COR-L47 (cell line): Measurements from ENCODE around the gene PCED1B.

Source experiments
- DNase-seq: peaks from one replicate; lab custom pipeline; 2025; lab: John Stamatoyannopoulos, UW

The PCED1B gene

DNA sequence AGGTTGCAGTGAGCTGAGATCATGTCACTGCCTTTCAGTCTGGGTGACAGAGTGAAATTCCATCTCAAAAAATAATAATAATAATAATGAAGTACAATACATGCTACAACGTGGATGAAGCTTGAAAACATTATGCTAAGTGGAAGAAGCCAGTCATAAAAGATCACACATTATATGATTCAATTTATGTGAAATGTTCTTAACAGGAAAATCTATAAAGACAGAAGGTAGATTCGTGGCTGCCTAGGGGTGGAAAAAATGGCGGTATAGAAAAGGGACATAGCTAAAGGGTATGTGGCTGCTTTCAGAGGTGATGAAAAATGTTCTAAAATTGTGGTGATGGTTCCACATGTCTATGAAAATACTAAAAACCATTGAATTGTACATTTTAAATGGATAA, 41.3 kb downstream of the PCED1B start:
- DNase-seq, result no peak

DNA sequence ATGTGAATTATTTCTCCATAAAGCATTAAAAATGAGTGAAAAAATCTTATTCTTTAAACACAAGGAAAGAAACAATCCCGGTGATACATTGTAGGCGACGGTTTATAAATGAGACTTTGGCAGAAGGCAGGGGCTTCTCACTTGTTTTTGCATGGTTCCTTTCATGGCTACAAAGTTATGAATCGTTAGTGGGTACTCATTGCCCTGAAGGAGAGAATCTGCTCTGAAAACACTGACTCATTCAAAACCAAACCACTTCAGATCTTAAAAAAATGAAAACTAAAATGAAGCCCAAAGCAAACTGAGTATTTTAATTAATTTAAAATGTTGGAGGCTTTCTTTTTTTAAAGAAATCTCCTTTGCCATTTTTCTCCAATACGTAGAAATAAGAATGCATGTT, 41.7 kb downstream of the PCED1B start:
- no peak for DNase-seq

DNA sequence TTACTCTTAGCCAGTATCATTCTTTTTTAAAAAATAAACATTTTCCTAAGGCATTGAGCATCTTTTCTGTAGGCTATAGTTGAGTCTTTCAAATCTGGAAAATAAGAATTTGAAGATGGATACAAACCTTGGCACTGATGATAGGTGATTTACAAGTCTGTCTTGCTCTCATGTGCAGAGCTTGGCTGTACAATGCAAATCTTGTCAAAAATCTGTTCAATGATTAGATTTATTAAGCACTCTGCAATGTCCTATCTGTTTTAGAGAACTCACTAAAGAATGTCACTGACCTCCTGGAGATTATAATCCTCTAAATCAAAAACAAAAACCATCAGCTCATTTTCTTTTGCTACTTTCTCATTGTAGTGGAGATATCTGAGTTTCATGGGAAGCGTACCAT, 43.2 kb downstream of the PCED1B start:
- no peak for DNase-seq

DNA sequence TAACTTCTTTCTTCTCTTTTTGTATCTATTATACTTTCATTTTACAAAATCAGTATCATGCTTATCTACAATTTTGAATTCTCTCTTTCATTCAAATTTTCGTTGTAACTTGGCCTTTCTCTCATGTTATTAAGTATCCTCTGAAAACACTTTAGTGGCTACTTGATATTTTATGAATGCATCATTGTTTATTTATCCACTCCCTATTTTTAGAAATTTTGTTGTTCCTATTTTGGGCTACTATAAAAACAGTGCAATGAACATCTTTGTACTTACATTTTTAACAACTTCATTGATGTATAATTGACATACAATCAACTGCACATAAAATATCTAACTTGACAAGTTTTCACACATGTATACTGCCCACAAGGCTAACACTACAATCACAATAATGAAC, 44.3 kb downstream of the PCED1B start:
- DNase-seq, result no peak

DNA sequence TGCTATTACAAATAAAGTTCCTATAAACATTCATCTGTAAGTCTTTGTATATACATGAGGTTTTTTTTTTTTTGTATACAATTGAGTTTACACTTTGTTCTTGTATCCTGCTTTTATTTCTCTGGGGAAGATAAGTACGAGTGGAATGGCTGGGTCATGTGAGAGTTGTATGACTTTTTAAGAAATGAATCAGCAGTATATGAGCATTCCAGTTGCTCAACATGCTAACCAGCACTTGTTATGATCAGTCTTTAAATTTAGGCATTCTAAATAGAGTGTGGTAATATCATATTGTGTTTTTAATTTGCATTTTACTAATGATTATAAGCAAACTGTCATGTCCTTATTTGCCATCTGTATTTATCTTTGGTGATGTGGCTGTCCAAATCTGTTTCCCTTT, 45.0 kb downstream of the PCED1B start:
- no peak for DNase-seq

DNA sequence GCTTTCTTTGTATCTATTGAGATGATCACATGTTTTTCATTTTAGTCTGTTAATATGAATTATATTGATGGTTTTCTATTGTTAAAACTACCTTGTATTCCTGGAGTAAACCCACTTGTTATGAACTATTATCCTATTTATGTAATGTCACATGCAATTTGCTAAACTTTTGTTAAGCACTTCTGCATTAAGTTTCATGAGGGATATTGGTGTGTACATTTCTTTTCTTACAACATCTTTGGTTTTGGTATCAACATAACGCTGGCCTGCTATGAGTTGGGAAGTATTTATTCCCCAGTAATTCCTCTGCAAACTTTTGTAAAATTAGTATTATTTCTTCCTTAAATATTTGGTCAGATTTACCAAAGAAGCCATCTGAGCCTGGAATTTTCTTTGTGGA, 46.8 kb downstream of the PCED1B start:
- DNase-seq, result no peak

DNA sequence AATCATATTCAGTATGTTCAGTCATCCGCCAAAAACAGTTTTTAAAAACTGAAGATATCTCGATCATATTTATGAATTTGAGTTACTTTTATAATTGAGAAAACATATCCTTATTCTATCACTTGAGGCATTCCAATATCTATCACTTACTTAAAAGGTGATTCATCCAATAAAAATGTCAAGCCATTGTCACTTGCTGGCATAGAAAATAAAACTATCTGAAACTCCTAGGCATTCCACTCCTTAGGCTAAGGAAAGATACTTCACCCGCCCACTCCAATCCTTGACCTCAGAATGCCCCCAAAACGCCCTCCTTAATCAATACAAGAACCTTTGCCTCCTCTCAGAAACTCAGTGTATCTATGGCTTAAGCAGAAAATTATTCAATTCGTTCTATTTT, 51.6 kb downstream of the PCED1B start:
- no peak for DNase-seq

DNA sequence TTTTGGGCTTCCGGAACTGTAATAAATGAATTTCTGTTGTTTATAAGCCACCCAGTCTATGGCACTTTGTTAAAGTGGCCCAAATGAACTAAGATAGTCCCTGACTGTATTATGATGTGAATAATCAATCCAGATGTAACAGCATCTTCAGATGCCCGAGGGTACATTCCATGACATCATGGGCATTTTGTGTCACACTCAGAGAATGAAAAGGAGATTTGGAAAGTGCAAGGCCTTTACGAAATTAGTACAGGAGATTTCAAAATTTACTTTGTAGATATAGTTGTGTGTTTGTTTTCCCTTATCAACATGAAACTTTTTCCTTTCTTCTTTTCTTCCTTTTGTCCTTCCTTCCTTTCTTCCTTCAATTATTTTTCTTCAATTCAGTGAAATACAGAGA, 54.6 kb downstream of the PCED1B start:
- no peak for DNase-seq

DNA sequence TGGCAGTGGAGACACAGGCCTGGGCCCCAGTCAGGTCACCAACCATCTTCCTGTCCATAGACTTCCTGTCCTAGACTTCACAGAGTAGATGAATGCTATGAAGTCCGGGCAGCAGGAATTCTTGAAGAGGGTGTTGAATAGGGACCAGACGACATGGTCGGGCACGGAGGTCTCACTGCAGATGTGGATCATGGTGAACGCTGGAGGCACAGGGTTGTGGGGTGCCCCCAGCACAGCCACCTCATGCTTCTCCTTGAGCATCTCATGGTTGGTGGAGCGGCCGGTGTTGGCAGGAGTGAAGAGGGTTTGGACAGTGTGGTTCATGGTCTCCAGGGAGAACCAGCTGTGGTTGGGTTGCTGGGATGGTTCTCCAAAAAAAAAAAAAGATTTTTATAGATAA, 56.2 kb downstream of the PCED1B start:
- DNase-seq, result no peak

DNA sequence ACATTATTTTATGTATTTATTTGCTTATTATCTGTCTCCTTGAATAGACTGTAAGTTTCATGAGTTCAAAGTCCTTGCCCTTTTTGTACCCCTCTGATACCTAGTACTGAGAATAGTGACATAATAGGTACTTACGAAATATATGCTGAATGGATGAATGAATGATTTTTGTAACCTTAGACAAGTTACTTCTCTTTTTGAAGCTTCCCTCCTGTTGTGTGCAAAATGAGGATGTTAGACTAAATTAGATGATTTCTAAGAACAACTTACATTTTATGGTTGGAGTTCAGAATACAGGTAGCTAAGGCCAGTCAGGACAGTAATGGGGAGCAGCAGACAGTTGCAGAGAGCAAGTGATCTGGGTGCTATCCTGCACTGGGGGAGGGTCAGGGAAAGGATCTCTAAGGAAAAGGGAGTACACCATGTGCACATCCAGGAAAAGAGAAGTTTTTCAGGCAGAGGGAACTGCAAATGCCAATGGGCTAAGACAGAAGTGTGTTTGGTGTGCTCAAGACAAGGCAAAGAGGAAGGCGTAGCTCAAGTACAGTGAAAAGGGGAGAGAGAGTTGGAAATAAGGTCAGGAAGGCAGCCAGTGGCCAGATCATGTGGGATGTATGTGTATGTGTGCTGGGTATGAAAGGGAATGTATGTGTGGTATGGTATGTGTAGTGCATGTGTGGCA, 59.7 kb downstream of the PCED1B start:
- no peak for DNase-seq

DNA sequence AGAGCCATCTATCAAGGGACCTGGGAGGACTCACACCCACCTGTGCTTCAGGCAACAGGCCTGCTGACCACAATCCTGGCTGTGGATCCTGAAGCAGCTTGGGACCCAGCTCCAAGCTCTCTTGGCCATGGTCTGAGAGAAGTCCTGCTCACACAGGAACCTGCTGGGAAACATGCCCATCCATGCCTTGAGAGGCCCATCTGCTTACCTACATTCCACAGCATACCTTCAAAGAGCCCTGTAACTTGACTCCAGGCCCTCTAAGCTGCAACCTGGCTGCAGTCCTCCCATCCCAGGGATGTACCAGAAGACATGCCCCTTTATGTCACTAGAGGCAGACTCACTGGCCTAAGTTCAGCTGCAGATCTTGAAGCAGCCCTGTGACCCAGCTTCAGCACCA, 62.0 kb downstream of the PCED1B start:
- DNase-seq, result no peak

DNA sequence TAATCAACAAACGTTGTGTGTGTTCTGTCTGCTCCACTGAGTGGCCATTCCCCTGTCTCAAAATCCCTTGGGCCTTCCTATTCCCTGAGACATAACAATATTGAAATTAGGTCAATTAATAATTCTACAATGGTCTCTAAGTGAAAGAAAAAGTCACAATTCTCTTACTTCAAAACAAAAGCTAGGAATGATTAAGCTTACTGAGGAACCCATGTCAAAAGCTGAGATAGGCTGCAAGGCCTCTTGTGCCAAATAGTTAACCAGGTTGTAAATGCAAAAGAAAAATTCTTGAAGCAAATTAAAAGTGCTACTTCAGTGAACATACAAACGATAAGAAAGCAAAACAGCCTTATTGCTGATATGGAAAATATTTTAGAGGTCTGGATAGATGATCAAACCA, 65.3 kb downstream of the PCED1B start:
- no peak for DNase-seq

DNA sequence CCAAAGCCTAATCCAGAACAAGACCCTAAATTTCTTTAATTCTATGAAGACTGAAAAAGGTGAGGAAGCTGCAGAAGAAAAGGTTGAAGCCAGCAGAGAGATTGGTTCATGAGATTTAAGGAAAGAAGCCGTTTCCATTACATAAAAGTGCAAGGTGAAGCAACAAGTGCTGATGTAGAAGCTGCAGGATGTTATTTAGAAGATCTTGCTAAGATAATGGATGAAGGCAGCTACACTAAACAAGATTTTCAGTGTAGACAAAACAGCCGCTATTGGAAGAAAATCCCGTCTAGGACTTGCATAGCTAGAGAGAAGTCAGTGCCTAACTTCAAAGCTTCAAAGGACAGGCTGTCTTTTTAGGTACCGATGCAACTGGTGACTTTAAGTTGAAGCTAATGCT, 65.8 kb downstream of the PCED1B start:
- DNase-seq, result no peak

DNA sequence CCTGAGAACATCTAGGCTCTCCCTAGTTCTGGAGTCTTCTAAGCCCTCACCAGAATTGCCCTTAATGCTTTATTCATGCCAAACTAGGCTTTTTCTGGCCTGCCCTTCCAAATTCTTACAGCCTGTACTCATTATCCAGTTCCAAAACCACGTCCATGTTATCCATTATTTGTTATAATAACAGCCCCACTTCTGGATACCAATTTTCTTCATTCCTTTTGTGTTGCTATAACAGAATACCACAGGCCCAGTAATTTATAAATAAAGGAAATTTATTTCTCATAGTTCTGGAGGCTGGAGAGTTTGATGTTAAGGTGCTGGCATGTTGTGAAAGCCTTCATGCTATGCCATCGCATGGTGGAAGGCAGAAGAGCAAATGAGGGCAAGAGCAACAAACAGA, 68.3 kb downstream of the PCED1B start:
- no peak for DNase-seq

DNA sequence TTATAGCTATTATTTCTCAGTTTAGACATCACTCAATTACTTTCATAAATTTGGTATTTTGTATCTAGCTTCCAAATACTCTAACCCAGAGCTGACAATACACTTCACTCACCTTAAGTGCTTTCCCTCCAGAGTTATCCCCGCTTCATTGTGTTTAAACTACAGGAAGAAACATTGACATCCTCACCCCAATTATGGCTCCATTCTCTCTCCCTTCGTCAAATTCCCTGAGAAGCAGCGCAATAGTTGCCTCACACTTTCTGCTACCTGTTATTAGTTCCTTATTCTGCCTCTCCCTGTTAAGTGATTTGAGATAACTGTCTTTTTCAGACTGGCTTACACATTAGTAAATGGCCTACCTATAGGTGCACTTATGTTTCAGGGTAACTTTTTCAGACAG, 69.7 kb downstream of the PCED1B start:
- DNase-seq, result no peak

DNA sequence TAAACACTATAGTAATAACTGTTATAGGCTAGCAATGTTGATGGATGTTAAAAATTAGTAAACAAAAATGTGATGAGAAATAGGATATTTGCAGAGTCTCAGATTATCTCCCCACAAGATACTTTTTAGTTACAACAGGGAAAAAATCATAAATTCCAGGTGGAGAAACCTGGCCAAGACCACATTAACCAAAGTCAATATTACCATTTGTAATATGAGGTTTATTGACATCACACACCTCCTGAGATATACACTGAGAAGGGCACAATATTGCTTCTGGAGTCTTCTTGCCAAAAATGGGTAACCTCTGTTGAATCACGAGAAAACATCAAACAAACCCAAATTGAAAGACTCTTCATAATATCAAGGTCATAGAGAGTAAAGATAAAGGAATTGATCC, 72.7 kb downstream of the PCED1B start:
- no peak for DNase-seq

DNA sequence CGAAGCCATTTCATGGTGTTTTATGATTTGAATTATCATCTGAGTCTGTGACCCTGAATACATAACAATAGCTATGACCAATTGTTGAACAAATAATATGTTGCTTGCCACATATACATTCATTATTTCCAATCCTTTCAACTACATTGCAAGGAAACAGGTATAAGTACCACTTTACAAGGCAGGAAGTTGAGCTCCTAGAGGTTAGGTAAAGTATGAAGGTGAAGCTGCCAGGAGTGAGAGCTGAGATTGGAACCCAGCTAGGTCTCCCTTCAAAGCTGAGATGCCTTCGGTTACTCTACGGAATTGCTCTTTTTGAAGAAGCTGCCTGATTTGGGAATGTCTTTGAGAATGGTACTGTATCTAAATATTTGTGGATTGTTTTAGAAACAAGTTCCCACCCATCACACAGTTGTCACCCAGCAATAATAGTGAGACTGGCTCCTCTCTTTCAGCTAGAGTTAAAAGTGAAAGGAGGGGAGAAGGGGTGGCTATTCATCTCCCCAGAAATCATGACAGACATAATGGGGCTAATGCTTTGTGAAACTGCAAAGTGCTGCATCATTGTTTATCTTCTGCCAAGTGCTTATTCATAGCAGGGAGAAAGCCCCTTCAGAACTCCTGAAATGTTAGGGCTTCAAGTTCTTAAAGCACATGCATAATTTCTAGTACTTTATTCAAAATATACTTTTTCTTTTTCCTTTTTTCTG, 76.2 kb downstream of the PCED1B start:
- no peak for DNase-seq

DNA sequence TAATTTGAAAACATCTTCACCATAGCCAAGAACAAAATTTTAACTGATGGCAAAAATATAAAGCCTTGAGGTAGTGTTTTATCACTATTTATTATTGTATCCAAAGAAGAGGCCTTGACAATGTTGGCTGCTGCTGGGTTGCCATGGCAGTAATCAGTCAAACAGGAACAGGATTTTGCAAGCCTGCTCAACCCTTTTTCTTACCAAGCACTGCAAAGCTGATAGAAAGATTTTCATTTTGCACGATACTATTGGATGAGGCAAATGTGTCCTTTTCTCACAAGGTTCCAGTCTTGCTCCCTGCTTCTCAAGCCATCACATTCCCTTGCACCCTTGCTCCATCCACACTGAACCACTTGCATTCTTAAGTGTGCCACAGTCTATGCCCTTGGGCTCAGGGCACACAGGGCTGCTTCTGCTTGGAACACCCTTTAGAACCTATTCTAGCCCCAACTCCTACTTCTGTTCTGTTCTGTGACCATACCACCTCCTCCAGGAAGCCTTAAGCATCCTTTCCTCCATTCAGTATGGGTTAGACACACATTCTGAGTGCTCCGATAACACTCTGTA, 76.8 kb downstream of the PCED1B start:
- no peak for DNase-seq

DNA sequence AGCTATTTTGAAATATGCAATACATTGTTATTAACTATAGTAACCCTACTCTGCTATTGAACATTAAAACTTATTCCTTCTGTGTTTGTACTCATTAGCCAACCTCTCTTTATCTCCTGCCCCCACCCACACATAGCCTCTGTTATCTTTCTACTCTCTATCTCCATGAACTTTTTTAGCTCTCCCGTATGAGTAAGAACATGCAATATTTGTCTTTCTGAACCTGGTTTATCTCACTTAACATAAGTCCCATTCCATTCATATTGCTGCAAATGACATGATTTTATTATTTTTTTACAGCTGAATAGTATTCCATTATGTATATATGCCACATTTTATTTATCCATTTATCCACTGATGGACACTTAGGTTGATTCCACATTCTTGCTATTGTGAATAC, 79.4 kb downstream of the PCED1B start:
- no peak for DNase-seq

DNA sequence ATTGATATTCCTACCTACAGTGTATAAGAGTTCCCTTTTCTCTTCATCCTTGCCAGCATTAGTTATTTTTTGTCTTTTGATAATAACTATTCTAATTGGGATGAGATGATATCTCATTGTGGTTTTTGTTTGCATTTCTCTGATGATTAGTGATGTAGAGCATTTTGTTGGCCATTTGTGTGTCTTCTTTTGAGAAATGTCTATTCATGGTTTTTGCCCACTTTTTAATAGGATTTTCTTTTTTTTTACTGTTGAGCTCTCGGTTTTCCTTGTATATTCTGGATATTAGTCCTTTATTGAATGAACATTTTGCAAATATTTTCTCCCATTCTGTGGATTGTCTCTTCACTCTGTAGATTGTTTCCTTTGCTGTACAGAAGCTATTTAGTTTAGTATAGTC, 79.9 kb downstream of the PCED1B start:
- DNase-seq, result no peak

DNA sequence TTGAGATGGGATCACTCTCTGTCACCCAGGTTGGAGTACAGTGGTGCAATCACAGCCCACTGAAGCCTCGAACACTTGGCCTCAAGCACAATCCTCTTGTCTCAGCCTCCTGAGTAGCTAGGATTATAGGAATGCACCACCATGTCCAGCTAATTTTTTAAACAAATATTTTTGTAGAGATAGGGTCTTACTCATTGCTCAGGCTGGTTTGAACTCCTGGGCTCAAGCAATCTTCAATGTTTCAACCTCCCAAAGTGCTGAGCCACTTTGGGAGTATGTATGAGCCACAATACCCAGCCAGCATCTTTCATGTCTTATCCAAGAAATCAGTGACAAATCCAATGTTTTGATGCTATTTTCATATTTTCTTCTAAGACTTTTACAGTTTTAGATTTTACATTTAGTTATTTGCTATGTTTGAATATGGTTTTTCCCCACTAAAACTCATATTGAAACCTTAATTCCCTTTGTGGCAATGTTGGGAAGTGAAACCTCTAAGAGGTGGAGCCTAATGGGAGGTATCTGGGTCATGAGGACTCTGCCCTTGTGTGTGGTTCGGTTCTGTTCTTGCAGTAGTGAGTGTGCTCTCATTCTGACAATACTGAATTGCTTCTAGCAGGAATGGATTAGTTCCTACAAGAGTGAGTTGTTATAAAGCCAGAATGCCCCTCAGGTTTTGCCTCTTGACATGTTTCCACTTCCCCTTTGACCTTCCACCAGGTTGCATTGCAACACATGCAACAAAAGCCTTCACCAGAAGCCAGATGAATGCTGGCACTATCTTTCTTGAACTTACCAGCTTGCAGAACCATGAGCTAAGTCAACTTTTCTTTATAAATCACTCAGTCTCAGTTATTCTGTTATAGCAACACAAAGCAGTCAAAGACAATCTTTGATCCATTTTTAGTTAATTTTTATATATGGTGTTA, 81.2 kb downstream of the PCED1B start:
- no peak for DNase-seq

DNA sequence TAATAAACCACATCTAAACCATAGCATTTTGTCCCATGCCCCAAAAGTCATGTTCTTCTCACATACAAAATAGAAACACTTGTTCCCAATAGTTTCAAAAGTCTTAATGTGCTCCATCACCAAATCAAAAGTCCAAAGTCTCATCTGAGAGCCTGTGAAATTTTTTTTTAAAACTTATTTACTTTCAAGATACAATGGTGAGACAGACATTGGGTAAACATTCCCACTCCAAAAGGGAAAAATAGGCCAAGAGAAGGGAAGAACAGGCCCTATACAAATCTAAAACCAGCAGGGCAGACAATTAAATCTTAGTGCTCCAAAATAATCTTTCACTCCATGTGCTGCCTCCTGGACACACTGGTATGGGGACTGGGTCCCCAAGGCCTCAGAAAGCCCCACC, 84.7 kb downstream of the PCED1B start:
- DNase-seq, result no peak
